Stimulated activated CD4-positive, alpha-beta T cell treated with anti-CD3 and anti-CD28 coated beads, Interleukin-2, amount 100 ng/mL, for 48 hours (primary cell): Measurements from ENCODE around the gene GSE1.

Source experiments
- DNase-seq, 2 donors: peaks; one replicate each; pipeline ENCODE4 v3.0.0-alpha.2; 2020

Gene GSE1

DNA sequence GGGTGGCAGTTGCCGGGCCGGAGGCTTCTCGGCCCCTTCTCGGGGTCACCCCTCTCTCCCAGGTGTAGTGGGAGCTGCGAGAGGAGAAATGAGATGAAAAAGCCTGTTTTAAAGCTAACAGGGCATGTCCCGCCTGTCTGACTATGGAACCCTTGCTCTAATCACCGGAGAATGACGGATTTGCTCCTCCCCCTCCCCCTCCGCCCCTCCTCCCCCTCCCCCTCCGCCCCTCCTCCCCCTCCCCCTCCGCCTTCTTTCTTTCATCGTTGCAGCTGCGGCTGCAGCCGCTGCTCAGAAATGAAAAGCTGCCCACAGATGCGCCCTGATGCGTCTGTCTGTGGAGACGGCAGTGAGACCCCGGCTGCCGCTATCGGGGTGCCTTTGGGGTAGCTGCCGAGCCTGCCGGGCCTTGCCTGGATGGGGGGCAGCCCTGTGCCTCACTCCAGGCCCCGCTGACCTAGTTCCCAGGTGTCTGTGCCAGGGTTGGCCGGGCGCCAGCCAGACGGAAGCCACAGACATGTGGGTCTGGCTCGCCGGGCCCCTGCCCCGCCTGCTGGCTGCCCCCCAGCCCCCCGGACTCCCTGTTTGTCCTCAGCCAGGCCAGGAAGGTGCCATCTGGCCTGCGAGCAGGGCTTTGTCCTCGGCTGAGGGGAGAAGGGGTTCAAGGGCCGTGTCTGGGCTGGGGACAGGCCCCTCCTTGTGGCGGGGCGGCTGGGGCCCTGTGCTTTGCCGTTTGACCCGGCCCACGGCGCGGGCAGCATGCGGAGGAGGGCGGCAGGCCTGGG is 37.9 kb downstream of the GSE1 start:
- no peak for DNase-seq

DNA sequence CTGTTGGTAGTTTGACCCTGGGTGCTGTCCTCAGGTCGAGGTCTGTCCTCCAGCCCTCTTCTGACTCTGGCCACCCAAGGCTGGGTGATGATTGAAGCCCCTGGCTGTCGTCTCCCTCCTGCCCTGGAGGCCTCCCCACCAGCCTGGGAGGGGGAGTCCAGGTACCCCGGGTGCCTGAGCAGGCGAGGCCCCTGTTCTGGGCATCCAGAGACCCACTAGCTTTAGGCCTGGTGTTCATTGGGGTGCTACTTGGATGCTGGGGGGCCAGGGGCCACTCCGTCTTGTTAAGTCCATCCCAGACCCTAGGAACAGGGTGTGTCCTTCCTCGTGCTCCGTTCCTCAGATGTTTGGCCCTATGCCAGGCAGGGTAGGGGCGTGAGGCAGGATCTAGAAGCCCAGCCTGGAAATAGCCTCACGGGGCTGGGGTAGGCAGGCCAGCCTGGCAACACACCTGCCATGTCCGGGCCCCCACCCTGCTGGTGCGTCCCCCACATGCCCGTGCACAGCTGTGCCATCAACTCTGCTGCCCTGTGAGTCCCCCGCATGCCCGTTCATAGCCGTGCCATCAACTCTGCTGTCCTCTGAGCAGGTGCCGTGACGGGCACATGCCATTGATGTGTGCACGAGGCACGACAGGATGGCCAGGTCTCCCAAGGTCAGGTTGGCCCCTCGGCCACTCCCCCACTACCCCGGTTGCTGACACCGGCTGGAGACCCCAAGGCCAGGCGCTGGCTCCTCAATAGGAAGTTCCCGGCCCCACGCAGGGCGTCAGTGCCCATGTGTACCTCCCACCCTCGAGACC is 38.7 kb downstream of the GSE1 start:
- DNase-seq = no peak

DNA sequence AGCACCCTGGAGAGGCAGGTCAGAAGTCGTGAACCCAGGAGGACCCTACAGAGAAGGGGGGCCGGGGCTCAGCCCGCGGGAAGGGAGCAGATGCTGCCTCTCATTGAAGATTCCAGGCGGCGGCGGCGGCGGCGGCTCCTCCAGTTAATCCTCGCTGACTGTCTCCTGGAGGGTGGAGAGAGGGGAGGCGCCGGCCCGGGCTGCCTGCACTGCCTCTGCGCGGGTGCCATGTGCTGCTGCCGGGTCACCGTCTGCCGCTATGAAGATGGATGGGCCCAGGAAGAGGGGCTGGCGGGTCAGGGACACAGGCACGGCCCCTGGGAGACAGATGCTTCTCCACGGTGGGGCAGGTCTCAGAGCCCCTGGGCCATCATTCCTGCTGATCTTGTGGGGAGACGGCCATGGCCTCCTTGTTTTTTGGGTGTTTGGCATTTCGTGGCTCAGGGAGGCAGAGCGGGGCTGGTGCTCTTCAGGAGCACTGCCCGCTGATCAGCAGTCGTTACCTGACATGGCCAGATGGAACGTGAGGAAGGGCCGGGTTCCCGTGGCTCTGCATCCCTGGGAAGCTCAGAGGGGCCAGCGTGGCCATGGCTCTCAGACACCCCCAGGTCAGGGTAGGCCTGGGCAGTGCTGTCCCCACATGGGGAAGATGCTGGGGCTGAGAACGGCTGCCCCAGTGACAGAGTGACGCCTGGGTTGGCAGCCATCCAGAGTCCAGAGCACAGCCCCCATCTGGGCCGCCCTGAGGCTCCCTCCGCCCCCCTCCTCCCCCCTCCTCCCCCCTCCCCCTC is 39.5 kb downstream of the GSE1 start:
- DNase-seq = no peak

DNA sequence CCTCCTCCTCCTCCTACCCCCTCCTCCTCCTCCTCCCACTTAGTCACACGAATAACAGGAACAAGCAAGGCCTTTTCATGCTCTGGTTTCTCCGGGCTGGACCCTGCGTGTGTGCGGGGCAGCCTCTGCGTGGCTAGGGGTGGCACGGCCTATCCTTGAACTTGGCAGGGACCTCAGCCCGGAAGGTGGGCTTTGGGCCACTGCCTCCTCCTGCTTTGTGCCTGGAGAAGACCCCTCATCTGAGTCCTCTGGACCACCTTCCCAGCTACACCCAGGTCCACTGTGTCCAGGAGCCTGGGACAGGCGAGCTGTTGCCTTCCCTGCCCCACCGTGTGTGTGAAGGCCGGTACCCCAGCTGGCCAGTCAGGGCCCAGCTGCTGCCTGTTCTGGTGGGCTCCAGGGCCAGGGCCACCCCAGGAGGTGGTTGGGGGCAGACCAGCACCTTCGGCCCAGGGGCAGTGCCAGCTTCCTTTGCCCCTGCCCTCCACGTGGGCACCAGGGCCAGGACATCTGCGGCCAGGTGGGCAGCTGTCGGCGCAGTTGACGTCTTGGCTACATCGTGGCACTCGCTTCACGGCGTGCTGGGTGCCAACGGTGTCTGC is 40.3 kb downstream of the GSE1 start:
- DNase-seq = no peak

DNA sequence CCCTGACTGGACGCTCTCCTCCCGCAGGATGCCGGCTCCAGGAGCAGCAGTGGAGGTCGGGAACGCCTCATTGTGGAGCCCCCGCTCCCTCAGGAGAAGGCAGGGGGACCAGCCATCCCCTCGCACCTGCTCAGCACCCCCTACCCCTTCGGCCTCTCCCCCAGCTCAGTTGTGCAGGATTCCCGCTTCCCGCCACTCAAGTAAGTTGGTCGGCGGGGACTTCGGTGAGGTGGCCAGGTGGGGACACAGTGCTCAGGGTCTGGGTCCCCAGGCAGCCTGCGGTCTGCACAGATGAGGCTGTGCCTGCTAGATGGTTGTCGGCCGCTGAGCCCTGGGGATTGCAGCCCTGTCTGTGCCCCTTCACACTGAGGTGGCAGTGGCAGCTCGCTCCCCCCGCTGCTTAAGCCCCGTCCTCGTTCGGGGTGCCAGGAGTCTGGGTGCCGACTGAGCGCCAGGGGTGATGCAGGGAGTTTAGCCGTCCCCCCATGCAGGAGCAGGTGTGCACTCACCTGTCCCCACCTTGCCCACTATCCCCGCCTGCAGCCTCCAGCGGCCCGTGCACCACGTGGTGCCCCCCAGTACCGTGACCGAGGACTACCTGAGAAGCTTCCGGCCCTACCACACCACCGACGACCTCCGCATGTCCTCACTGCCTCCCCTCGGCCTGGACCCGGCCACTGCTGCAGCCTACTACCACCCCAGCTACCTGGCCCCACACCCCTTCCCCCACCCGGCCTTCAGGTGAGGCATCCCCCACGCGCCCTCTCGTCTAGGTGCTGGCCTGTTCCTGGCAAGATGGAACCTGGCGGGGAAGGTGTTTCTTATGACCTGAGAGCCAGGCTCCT is 41.4 kb downstream of the GSE1 start:
- no peak for DNase-seq

DNA sequence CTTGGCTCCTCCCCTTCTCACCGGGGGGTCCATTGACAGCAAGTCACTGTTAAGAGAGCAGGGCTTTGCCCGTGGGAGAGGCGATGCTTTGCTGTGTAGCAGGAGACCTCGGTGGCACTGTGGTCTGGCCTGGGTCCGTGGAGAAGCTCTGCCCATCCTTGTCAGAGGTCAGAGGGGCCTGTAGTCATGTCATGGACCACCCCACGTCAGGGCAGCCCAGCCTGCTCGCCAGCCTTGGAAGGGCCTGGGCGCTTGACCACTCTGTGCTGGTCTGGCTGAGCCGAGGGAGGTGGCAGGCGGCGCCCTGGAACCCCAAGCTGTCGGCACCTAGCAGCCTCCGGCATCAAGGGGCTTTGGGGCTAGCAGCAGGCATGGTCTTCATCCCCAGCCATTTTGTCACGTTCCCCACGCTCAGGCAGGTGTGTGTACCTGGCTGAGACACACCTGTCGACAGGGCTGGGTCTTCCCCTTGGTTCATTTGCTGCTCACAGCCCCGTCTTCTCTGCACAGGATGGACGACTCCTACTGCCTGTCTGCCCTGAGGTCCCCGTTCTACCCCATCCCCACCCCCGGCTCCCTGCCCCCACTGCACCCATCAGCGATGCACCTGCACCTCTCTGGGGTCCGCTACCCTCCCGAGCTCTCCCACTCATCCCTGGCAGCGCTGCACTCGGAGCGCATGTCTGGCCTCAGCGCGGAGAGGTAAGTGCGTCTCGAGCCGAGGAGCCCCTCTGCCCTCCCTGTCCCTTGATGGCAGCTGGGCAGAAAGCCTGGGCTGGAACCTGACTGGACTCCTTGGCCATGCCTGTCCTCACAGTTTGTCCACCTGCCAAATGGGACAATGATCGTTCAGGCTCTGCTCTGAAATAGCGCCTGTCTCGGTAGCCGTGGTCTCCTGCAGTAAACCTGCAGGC is 42.4 kb downstream of the GSE1 start:
- DNase-seq = no peak

DNA sequence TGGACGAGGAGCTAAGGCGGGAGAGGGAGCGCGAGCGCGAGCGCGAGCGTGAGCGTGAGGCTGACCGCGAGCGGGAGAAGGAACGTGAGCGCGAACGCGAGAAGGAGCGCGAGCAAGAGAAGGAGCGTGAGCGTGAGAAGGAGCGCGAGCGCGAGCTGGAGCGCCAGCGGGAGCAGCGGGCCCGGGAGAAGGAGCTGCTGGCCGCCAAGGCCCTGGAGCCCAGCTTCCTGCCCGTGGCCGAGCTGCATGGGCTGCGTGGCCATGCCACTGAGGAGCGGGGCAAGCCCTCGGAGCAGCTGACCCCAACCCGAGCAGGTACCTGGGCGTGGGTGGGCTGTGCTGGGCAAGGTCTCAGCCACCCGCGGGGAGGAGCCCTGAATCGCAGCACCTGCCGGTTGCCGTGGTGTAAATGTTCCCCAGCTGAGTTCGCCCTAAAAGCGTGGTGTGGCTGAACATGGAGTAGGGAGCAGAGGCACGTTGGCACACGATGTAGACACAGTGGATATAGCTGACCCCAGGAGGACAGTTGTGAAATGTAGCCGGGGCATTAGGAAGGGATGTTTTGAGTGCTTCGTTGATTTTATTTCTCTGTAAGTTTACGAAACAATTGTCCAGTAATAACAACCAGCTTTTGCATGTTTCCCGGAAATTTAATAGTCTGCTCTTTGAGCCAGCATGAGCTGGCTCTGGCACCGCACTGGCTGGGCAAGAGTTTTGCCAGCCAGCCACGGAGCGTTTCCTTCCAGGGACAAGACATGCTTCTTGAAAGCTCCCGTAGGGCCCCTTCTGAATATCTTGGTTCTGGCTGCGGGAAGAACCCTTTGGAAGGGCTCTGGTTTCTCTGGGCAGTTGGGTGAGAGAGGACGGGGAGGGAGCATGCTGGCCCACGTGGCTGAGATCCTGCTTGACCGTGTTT is 43.5 kb downstream of the GSE1 start:
- no peak for DNase-seq

DNA sequence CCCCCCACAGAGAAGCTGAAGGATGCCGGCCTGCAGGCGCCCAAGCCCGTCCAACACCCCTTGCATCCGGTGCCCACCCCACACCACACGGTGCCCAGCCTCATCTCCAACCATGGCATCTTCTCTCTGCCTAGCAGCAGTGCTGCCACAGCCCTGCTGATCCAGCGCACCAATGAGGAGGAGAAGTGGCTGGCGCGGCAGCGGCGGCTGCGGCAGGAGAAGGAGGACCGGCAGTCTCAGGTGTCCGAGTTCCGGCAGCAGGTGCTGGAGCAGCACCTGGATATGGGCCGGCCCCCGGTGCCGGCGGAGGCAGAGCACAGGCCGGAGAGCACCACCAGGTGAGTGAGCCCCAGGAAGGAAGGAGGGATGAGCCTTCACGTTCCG is 44.1 kb downstream of the GSE1 start:
- DNase-seq = no peak

DNA sequence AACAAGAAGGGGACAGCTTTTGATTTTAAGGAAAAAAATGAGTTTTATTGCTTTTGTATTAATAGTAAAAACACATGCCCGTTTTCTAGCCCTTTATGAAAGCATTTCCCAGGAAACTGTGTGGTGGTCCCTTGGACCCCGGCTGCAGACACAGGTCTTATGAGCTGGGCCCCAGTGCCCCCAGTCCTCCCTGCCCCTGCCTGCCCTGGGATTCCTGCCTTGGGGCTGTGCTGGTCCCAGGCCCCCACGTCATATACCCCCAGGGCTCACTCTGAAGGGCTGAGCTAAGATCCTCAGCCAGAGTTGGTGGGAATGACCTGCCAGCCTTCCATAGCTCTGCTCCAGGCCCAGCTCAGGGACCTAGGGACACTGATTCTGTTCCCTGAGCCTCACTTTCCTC is 44.9 kb downstream of the GSE1 start:
- DNase-seq = no peak

DNA sequence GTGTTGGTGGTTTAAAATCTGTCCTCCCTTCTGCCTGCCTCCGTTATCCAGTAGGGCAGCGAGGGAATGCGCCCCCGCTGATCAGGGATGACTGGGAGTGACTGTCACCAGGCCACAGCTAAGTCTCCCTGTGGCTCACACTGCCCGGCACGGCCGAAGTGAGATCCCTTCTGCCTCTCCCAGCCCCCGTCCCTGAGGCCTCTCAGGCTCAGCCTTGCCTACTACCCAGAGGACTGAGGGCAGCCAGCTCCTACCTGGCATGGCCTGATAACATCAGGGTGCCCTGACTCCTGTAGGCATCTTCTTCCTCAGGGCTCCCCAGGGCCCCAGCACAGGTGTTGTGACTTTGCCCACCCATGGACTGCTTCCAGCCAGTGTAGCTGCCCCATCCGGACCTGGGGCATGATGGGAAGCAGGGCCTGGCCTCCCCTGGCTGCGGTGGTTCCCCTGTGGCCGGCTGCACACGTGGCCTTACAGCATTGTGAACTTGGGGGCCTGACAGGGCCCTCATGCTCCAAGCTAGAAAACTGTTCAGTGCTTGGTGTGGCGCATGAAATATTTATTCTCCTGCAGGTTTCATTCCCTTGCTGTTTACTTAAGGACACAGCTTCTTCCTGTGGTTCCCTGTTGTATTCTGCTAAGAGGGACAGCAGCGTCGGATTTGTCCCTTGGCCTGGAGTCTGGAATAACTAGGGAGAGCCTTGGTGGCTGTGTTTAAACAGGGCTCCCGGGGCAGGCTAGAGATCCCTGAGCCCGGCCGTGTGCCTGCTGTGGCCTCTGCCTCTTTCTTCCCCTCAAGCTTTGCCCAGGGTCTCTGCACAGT is 45.6 kb downstream of the GSE1 start:
- no peak for DNase-seq

DNA sequence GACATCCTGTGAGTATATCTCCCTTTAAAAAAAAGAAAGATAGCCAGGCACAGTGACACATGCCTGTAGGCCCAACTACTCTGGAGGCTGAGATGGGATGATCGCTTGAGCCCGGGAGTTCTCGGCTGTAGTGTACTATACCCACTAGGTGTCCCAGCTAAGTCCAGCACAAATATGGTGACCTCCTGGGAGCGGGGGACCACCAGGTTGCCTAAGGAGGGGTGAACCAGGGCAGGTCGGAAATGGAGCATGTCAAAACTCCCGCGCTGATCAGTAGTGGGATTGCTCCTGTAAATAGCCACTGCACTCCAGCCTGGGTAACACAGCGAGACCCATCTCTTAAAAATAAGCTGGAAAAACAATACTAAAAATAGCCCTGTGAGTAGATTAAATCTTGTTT is 46.2 kb downstream of the GSE1 start:
- no peak for DNase-seq

DNA sequence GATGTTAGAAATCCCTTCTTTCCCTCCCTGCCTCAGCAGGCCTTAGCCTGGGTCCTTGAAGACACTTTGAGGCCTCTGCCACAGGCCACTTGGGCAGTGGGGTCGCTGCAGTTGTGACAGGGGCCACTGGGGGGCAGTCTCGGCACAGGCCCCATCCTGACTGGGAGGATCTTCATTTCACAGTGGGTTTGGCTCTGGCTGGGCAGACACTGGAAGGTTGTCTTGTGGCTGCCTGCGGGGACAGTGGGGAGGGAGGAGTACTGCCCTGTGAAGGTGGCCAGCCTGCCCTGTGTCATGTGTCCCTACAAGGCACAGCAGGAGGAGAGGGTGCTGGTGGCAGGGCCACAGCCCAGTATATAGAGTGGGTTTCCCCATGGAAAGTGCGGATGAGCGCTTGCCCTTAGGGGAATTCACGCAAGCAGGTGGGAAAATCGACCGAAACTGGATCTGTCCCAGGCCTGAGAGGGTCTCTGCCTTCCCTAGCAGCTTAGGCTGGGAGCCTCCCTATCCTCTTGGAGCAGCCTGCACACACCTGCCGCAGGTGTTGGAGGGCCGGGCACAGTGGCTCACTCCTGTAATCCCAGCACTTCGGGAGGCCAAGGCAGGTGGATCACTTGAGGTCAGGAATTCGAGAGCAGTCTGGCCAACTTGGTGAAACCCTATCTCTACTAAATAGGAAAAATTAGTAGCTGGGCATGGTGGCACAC is 46.8 kb downstream of the GSE1 start:
- DNase-seq = peak; percentile 70 to 76

DNA sequence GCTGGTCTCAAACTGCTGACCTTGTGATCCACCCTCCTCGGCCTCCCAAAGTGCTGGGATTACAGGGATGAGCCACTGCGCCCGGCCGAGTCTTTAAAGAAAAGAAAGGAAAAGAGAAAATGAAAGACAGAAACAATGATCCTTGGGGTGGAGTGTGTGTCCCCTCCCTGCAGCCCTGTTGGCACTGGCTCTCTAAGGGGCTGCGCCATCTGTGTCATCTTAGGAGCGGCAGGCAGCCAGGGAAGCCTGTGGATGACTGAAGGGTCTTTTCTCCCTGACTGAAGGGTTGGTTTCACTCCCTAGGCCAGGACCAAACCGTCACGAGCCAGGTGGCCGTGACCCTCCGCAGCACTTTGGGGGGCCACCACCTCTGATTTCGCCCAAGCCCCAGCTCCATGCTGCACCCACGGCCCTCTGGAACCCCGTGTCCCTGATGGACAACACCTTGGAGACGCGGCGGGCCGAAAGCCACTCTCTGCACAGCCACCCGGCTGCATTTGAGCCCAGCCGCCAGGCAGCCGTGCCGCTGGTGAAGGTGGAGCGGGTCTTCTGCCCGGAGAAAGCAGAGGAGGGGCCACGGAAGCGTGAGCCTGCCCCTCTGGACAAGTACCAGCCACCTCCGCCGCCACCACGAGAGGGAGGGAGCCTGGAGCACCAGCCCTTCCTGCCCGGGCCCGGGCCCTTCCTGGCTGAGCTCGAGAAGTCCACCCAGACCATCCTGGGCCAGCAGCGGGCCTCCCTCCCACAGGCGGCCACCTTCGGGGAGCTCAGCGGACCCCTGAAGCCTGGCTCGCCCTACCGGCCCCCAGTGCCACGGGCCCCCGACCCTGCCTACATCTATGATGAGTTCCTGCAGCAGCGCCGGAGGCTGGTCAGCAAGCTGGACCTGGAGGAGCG is 48.0 kb downstream of the GSE1 start:
- no peak for DNase-seq

DNA sequence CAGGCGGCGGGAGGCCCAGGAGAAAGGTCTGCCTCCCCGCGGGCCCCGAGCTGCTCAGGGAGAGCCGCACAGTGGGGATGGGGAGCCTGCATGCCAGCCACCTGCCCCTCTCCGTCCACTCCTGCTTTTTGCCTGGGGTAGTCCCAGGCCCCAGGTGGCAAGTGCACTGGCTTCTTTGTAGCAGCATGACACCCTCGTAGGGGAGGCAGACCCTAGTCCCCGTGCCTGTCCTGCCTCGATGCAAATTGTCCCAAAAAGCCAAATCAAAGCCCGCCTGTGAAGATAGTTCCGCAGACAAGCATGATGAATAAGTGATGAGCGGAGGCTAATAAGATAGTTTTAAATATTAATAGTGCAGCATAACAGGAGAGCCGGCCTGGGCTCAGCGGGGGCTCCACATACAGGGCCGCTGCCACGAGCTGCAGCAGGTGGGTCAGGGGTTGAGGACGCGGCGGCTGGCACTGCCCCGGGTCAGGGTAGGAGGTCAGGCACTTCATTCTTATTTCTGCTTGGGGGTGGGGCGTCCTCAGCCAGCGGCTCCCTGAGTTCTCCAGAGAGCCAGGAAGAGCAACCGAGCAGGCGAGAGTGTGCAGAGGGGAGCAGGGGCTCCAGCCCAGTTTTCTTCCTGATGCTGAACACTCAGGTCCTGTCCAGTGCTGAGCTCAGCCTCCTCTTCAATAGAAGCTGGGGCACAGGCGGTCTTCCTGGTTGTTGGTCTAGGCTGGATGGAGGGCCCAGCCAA is 48.8 kb downstream of the GSE1 start:
- no peak for DNase-seq

DNA sequence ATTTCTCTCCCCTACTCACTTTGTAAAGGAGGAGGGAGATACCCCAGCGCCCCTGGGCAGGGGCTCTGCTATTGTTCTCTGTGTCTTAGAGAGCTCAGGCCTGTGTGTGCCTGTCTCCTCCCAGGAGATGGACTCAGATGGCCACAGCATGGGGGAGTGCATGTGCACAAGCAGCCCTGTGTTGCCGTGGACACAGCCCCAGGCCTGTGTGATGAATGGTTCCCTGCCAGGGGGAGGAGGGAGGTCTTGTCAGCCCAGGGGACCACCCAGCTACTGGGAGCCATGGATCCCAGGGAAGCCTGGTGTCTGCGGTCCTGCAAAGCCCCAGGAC is 49.3 kb downstream of the GSE1 start:
- DNase-seq = no peak

DNA sequence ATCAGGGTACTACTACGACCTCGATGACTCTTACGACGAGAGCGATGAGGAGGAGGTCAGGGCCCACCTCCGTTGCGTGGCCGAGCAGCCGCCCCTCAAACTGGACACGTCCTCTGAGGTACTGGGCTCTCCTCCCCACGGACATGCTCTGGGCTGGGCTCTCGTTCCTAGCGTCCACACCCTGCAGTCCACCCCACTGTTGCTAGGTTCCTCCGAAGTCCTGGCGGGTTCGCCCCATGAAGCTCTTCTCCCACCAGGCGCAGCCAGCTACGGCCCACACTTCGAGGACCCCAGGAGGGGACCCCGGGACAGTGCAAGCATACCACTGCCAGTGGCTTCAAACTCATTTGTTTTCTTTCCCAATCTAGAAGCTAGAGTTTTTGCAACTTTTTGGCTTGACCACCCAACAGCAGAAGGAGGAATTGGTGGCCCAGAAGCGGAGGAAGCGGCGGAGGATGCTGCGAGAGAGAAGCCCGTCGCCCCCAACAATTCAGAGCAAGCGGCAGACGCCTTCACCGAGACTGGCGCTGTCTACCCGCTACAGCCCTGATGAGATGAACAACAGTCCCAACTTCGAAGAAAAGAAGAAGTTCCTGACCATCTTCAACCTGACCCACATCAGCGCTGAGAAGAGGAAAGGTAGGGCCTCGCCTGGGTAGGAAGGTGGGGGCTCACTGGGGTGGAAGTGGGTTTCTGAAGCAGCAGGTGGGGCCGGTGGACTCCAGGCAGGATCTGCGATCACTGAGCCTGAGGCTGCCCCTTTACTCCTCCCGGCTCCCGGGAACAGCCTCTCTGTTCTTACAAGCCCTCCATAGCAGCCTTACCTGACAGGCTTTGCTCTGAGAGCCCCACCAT is 50.1 kb downstream of the GSE1 start:
- DNase-seq = no peak
